K562 (cell line): ENCODE measurements around the gene PADI1. TPM values are rescaled to one million over a fixed set of nuclear protein-coding genes. Genes with fewer than 3 reads are reported as not detected.

Experiments
- ATAC-seq: fragments of 200-7000 bp; cut with Tn5 transposase; 3 replicates; pipeline ENCODE4 v1.9.1; 2020; ENCODE audit warnings: moderate library complexity
- BruUV-seq: library from RNA; stranded (reverse); fragments of 400-500 nt; replicated peaks from 2 replicates; lab custom pipeline; 2021; lab: Mats Ljungman, UMichigan
- CTCF ChIA-PET: fragments of 300-600 bp; formaldehyde crosslinking; extraction: SDS; loops from one replicate; lab custom pipeline; 2021; ENCODE audit warnings: low intra/inter-chr PET ratio; lab: Yijun Ruan, JAX
- POLR2A ChIA-PET: fragments of 300-600, 350-650 bp; sonication (Branson Sonifier 250); formaldehyde crosslinking; extraction: SDS; loops from one replicate; lab custom pipeline; 2021; ENCODE audit warnings: antibody characterized with exemption, inconsistent platforms; lab: Yijun Ruan, JAX
- DNase-seq, 4 experiments: peaks; one replicate each; pipeline versions ENCODE4 v3.0.0 to v3.0.0-alpha.2; 2011 to 2018; ENCODE audit warnings: low spot score in 3 of 4, mixed read lengths in 3 of 4; ENCODE audit errors: extremely low read depth in 1 of 4
- FAIRE-seq: peaks from 2 replicates; lab custom pipeline; 2011; peaks lifted over from hg19 to GRCh38; lab: Jason Lieb, UNC
- H2AFZ ChIP-seq: 2 replicates; pipeline ENCODE4 v1.6.0; 2011; ENCODE audit warnings: low read depth, low read length, control low read depth, inconsistent platforms
- H3K27ac ChIP-seq: fragments of 200-600 bp; 3 replicates; pipeline ENCODE4 v1.8.0; 2011; ENCODE audit warnings: low read depth, mild to moderate bottlenecking, control low read depth, inconsistent platforms, low read length, moderate library complexity, mixed read lengths; ENCODE audit errors: extremely low read depth
- H3K27me3 ChIP-seq, 2 experiments: fragments of 300-600 bp in 1 of 2; 2 replicates in 1 of 2; 3 replicates in 1 of 2; pipeline versions ENCODE4 v1.6.0 to v1.8.0; 2011; ENCODE audit warnings: inconsistent platforms in 2 of 2, low read length in 2 of 2, mild to moderate bottlenecking in 1 of 2, mixed read lengths in 1 of 2, moderate library complexity in 1 of 2; ENCODE audit not compliant: control insufficient read depth in 2 of 2, insufficient read depth in 2 of 2
- H3K36me3 ChIP-seq: fragments of 300-600 bp; 3 replicates; pipeline ENCODE4 v1.8.0; 2011; ENCODE audit warnings: mild to moderate bottlenecking, low read length, inconsistent platforms; ENCODE audit not compliant: control insufficient read depth, insufficient read depth
- H3K4me1 ChIP-seq, 2 experiments: fragments of 200-600 bp in 1 of 2; replicated peaks in 1 of 2; 2 replicates in 1 of 2; 3 replicates in 1 of 2; pipeline versions ENCODE4 v1.5.1 to v1.8.0; 2011; ENCODE audit warnings: inconsistent platforms in 2 of 2, low read length in 2 of 2, mild to moderate bottlenecking in 1 of 2, mixed read lengths in 1 of 2, moderate library complexity in 1 of 2; ENCODE audit not compliant: control insufficient read depth in 2 of 2, insufficient read depth in 2 of 2
- H3K4me2 ChIP-seq: 2 replicates; pipeline ENCODE4 v1.6.1; 2011; ENCODE audit warnings: low read length, control low read depth, inconsistent platforms, mixed read lengths; ENCODE audit not compliant: insufficient read depth
- H3K4me3 ChIP-seq: fragments of 200-600 bp; sonication (generic), shearing (Covaris generic); 2 replicates; pipeline ENCODE4 v1.5.1; 2016; ENCODE audit warnings: control low read depth, inconsistent platforms
- H3K79me2 ChIP-seq: fragments of 200-600 bp; 3 replicates; pipeline ENCODE4 v1.8.0; 2011; ENCODE audit warnings: low read length, inconsistent platforms; ENCODE audit not compliant: control insufficient read depth, insufficient read depth
- H3K9ac ChIP-seq, 2 experiments: 2 replicates each; pipeline versions ENCODE4 v1.6.0 to v1.6.1; 2011; ENCODE audit warnings: low read depth in 2 of 2, low read length in 2 of 2, control low read depth in 1 of 2, inconsistent platforms in 1 of 2, mild to moderate bottlenecking in 1 of 2, mixed read lengths in 1 of 2; ENCODE audit not compliant: insufficient read depth in 1 of 2
- H3K9me1 ChIP-seq: one replicate; pipeline ENCODE4 v1.6.0; 2011; ENCODE audit warnings: inconsistent platforms, mild to moderate bottlenecking, low read length, moderate library complexity; ENCODE audit not compliant: control insufficient read depth, insufficient read depth
- H3K9me3 ChIP-seq: replicated peaks from 2 replicates; pipeline ENCODE4 v1.5.1; 2011; ENCODE audit warnings: low read depth, low read length, inconsistent platforms; ENCODE audit not compliant: control insufficient read depth, insufficient read depth
- H4K20me1 ChIP-seq: replicated peaks from 2 replicates; pipeline ENCODE4 v1.6.1; 2011; ENCODE audit warnings: low read length, inconsistent platforms, mixed read lengths; ENCODE audit not compliant: control insufficient read depth, insufficient read depth
- GABPA ChIP-seq: fragments of 200-800 bp; sonication (Bioruptor generic); conservative IDR thresholded peaks from 2 replicates; pipeline ENCODE4 v1.6.1; 2016; ENCODE audit warnings: low read depth, missing genetic modification characterization, missing compliant biosample characterization
- JUND ChIP-seq, 2 experiments: IDR thresholded peaks; 2 replicates in 1 of 2; 3 replicates in 1 of 2; pipeline ENCODE4 v1.6.1; 2011; ENCODE audit warnings: borderline replicate concordance in 2 of 2, low read depth in 2 of 2, low read length in 2 of 2, improper control_type of control experiment in 1 of 2, missing biosample characterization in 1 of 2, missing genetic modification characterization in 1 of 2, missing genetic modification reagents in 1 of 2
- WGBS: fragments of 100-300 bp; shearing (Covaris generic); methylation state at CpG from one replicate; pipeline ENCODE4 v1.1.6; 2016; ENCODE audit warnings: low coverage, mixed read lengths; ENCODE audit not compliant: insufficient coverage; ENCODE audit errors: missing lambda C conversion rate; 5-methylcytosine and 5-hydroxymethylcytosine counted together
- in situ Hi-C: fragments of 300-500 bp; cut with MboI; formaldehyde crosslinking; loops from 4 replicates; pipeline ENCODE4 v1.15.0; 2018; ENCODE audit warnings: inconsistent platforms, mixed read lengths
- intact Hi-C: fragments of 100-400 bp; cut with micrococcal nuclease; formaldehyde crosslinking; loops from 2 replicates; pipeline ENCODE4 v1.14.2; 2022
- polyA plus RNA-seq, 8 experiments: library from polyadenylated mRNA; depleted of rRNA in 4 of 8; stranded (reverse) in 5 of 8; unstranded in 3 of 8; fragments of >200 nt; fragmentation: Nextera tagmentation in 2 of 8; fragmentation: Illumina TruSeq in 1 of 8; extraction: Ambion mirVana in 2 of 8; extraction: Trizol in 1 of 8; gene quantifications; 2 replicates each; pipeline versions ENCODE4 v1.2.1 to v1.2.3, GENCODE V29; 2011 to 2014; ENCODE audit warnings: inconsistent platforms in 1 of 8, missing spikeins in 1 of 8
- total RNA-seq, 7 experiments: library from RNA; depleted of rRNA in 6 of 7; stranded (reverse); fragments of >200 nt in 6 of 7; fragmentation: Illumina TruSeq in 2 of 7; extraction: Trizol in 2 of 7; gene quantifications; 2 replicates each; pipeline versions ENCODE4 v1.2.1 to v1.2.3, GENCODE V29; 2011 to 2021; ENCODE audit warnings: low replicate concordance in 1 of 7
- TF ChIP-seq, protein P1 (sequence below), 3 experiments: fragments of 200-800 bp in 1 of 3; fragments of 250-450 bp in 1 of 3; fragments of 450-650 bp in 1 of 3; sonication (Bioruptor Pico) in 1 of 3; sonication (Bioruptor generic) in 1 of 3; formaldehyde crosslinking in 1 of 3; IDR thresholded peaks; 2 replicates each; pipeline versions ENCODE4 v1.6.1 to v1.8.0; 2016 to 2022; ENCODE audit warnings: mild to moderate bottlenecking in 2 of 3, missing genetic modification characterization in 2 of 3, missing compliant biosample characterization in 1 of 3, moderate library complexity in 1 of 3

PADI1 gene
- total and polyA plus RNA-seq, 9 of the 15 experiments (the other 6 are each of a cell fraction or from before 2014, with no cell fraction given): not detected

- no peaks in the 10 kb centered on the region for H3K9me1 ChIP-seq
- H3K4me2 ChIP-seq: no peak overlapping the region
- no peaks in the 10 kb centered on the region for H3K36me3 ChIP-seq
- intact Hi-C loops: no loop called here
- in situ Hi-C loops: no loop called here
- H3K9ac ChIP-seq: no peak overlapping the region
- TF ChIP-seq JUND (IDR thresholded peaks at IDR 0.05; ENCODE audit: borderline replicate concordance, low read depth, low read length) (no peak), JUND (tag; IDR thresholded peaks at IDR 0.05; ENCODE audit: borderline replicate concordance, low read depth, low read length) (no peak), GABPA (tag) (peak; percentile 47)
- TF ChIP-seq, protein P1, sequence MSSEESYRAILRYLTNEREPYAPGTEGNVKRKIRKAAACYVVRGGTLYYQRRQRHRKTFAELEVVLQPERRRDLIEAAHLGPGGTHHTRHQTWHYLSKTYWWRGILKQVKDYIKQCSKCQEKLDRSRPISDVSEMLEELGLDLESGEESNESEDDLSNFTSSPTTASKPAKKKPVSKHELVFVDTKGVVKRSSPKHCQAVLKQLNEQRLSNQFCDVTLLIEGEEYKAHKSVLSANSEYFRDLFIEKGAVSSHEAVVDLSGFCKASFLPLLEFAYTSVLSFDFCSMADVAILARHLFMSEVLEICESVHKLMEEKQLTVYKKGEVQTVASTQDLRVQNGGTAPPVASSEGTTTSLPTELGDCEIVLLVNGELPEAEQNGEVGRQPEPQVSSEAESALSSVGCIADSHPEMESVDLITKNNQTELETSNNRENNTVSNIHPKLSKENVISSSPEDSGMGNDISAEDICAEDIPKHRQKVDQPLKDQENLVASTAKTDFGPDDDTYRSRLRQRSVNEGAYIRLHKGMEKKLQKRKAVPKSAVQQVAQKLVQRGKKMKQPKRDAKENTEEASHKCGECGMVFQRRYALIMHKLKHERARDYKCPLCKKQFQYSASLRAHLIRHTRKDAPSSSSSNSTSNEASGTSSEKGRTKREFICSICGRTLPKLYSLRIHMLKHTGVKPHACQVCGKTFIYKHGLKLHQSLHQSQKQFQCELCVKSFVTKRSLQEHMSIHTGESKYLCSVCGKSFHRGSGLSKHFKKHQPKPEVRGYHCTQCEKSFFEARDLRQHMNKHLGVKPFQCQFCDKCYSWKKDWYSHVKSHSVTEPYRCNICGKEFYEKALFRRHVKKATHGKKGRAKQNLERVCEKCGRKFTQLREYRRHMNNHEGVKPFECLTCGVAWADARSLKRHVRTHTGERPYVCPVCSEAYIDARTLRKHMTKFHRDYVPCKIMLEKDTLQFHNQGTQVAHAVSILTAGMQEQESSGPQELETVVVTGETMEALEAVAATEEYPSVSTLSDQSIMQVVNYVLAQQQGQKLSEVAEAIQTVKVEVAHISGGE (CRISPR knock-in tag; IDR thresholded peaks at IDR 0.05): 0 out of 6 replicates have a peak, but pooled peaks of 1 of the 3 experiments have one; percentile 30
- DNase-seq: no peak
- H2AFZ ChIP-seq: no peak overlapping the region
- 9% methylated on average over 15 of the region's 15 CpGs for WGBS
- H4K20me1 ChIP-seq: no peaks in the 10 kb centered on the region
- no peaks in the 10 kb centered on the region for H3K9me3 ChIP-seq
- no peak overlapping the region for H3K4me3 ChIP-seq
- CTCF ChIA-PET: no interaction called here
- no peak overlapping the region for H3K27ac ChIP-seq
- no peak for ATAC-seq
- H3K27me3 ChIP-seq: peaks cover 0 to 26% of the 10 kb centered on the region in 2 experiments; a peak in 1 of 5 replicates
- no peak for FAIRE-seq
- no peaks in the 10 kb centered on the region for H3K79me2 ChIP-seq
- POLR2A ChIA-PET: interaction anchor here (0.7 to 1.0 kb wide), 2 partner anchors 10 to 16 kb away, joined by 3 to 4 read pairs; no protein-coding TSS in a partner anchor
- H3K4me1 ChIP-seq: peaks cover 4 to 8% of the 10 kb centered on the region in 2 experiments; a peak in 3 of 5 replicates
- no TSS peak for BruUV-seq
Measured at GRCh38 chr1:17190010-17190995, 14.6 kb upstream of the PADI1 start.
